Inferior parietal cortex (tissue), 1 donor: ENCODE data around the gene TXNDC12.
A peak's percentile ranks its signal among the peaks of the same experiment; 100 is the strongest.
"Not testable (repeated sequence)": the region's sequence is repeated elsewhere in the genome, so short reads cannot be mapped to it uniquely, and the experiment has no call there.

Experiments
- DNase-seq: peaks from one replicate; pipeline ENCODE4 v3.0.0-alpha.2; 2016; ENCODE audit errors: extremely low spot score

TXNDC12 gene

GRCh38 chr1:52055066-52055865 is at the start of gene TXNDC12:
Gene TXNDC12, minus strand, starts transcription at chr1:52055191. Its CDS starts 95 bp downstream, at chr1:52055096.
- DNase-seq = peak; percentile 92

GRCh38 chr1:52102336-52103013 is 47.5 kb upstream of the TXNDC12 start:
- DNase-seq = no peak

GRCh38 chr1:52098139-52098871 is 43.3 kb upstream of the TXNDC12 start:
- DNase-seq = no peak

GRCh38 chr1:52096216-52096615 is 41.2 kb upstream of the TXNDC12 start:
- DNase-seq = no peak

GRCh38 chr1:52094300-52094699 is 39.3 kb upstream of the TXNDC12 start:
- not testable (repeated sequence) for DNase-seq

- DNase-seq = not testable (repeated sequence)
Measured at GRCh38 chr1:52087892-52088291, 32.9 kb upstream of the TXNDC12 start.

- DNase-seq = no peak
Measured at GRCh38 chr1:52080014-52080415, 25.0 kb upstream of the TXNDC12 start.

- not testable (repeated sequence) for DNase-seq
Measured at GRCh38 chr1:52077277-52077676, 22.3 kb upstream of the TXNDC12 start.

- DNase-seq = no peak
Measured at GRCh38 chr1:52072291-52072690, 17.3 kb upstream of the TXNDC12 start.

- DNase-seq = no peak
Measured at GRCh38 chr1:52070704-52071103, 15.7 kb upstream of the TXNDC12 start.

- DNase-seq = no peak
Measured at GRCh38 chr1:52063192-52063591, 8.2 kb upstream of the TXNDC12 start.

GRCh38 chr1:52060822-52061221 is 5.8 kb upstream of the TXNDC12 start:
- DNase-seq = no peak

- DNase-seq = no peak
Measured at GRCh38 chr1:52059888-52060287, 4.9 kb upstream of the TXNDC12 start.

GRCh38 chr1:52059321-52059720 is 4.3 kb upstream of the TXNDC12 start:
- DNase-seq = no peak

GRCh38 chr1:52057876-52058415 is 3.0 kb upstream of the TXNDC12 start:
- no peak for DNase-seq

GRCh38 chr1:52057255-52057654 is 2.3 kb upstream of the TXNDC12 start:
- no peak for DNase-seq

- DNase-seq = no peak
Measured at GRCh38 chr1:52056937-52057231, 1.9 kb upstream of the TXNDC12 start.

- peak; percentile 94 for DNase-seq
Measured at GRCh38 chr1:52056163-52056936, 1.4 kb upstream of the TXNDC12 start, which contains the start of gene BTF3L4. Gene BTF3L4, plus strand, starts transcription at chr1:52056295. Its CDS starts 3,553 bp downstream, at chr1:52059848.

- DNase-seq = no peak
Measured at GRCh38 chr1:52055866-52056162, 823 bp upstream of the TXNDC12 start.

- no peak for DNase-seq
Measured at GRCh38 chr1:52054496-52055065, 410 bp downstream of the TXNDC12 start.

GRCh38 chr1:52053862-52054261 is 1.1 kb downstream of the TXNDC12 start:
- DNase-seq = no peak
